ENCODE measurements around the gene PHACTR1. TPM values are rescaled to one million over a fixed set of nuclear protein-coding genes. Genes with fewer than 3 reads are reported as not detected.

The PHACTR1 gene
- total and polyA plus RNA-seq, 12 donors, result 6.3 to 150 (median 79.9) TPM

- intact Hi-C loops (cut with DNase I), result no loop called here
- no peak overlapping the region for H3K4me3 ChIP-seq
- 80 to 84% methylated on average over 5 of the region's 5 CpGs for WGBS, 2 donors
- H3K4me1 ChIP-seq, result peaks cover 0 to 36% (median 4%) of the 10 kb centered on the region in 9 donors
- no peak for TF ChIP-seq CTCF (IDR thresholded peaks at IDR 0.05)
- ATAC-seq (no peak), DNase-seq (no peak)
- peaks cover 0 to 12% (median 0%) of the 10 kb centered on the region in 11 donors for H3K9me3 ChIP-seq
- H3K36me3 ChIP-seq, result peaks cover 0 to under 1% (median 0%) of the 10 kb centered on the region in 9 donors
- H3K27me3 ChIP-seq, result no peaks in the 10 kb centered on the region
- peak overlapping the region in 1 of 10 donors; percentile 49 for H3K27ac ChIP-seq
Observed at GRCh38 chr6:13260831-13261230, 544.3 kb downstream of the PHACTR1 start.

- DNase-seq (no peak), ATAC-seq (peak in 7 of 8 donors; percentile 9 to 65 (median 48))
- Histone ChIP-seq H3K9me3 (peaks cover 0 to 5% (median 0%) of the 10 kb centered on the region in 11 donors), H3K4me3 (no peak overlapping the region), H3K27me3 (no peaks in the 10 kb centered on the region), H3K27ac (peak overlapping the region in 1 of 10 donors; percentile 49), H3K36me3 (peaks cover 0 to 8% (median 0%) of the 10 kb centered on the region in 9 donors), H3K4me1 (peaks cover 0 to 29% (median 0%) of the 10 kb centered on the region in 9 donors)
- 74 to 75% methylated on average over 1 of the region's 1 CpG for WGBS, 2 donors
- TF ChIP-seq CTCF (IDR thresholded peaks at IDR 0.05), result no peak
- intact Hi-C loops (cut with DNase I), result no loop called here
Observed at GRCh38 chr6:13261464-13261994, 545.0 kb downstream of the PHACTR1 start.

- ATAC-seq (no peak), DNase-seq (no peak)
- intact Hi-C loops (cut with DNase I), result no loop called here
- Histone ChIP-seq H3K36me3 (peaks cover 0 to 16% (median 0%) of the 10 kb centered on the region in 9 donors), H3K9me3 (no peaks in the 10 kb centered on the region), H3K4me3 (no peak overlapping the region), H3K27me3 (no peaks in the 10 kb centered on the region), H3K27ac (no peak overlapping the region), H3K4me1 (peaks cover 0 to 24% (median 0%) of the 10 kb centered on the region in 9 donors)
- TF ChIP-seq CTCF (IDR thresholded peaks at IDR 0.05), result no peak
- 17 to 32% methylated on average over 1 of the region's 1 CpG for WGBS, 2 donors
Observed at GRCh38 chr6:13262302-13263230, 546.0 kb downstream of the PHACTR1 start.

- Histone ChIP-seq H3K27ac (no peak overlapping the region), H3K4me1 (peaks cover 0 to 24% (median 4%) of the 10 kb centered on the region in 9 donors), H3K4me3 (no peak overlapping the region), H3K36me3 (peaks cover 0 to 16% (median 0%) of the 10 kb centered on the region in 9 donors), H3K27me3 (no peaks in the 10 kb centered on the region), H3K9me3 (no peaks in the 10 kb centered on the region)
- intact Hi-C loops (cut with DNase I), result no loop called here
- DNase-seq (no peak), ATAC-seq (no peak)
- no peak for TF ChIP-seq CTCF (IDR thresholded peaks at IDR 0.05)
- 94 to 96% methylated on average over 6 of the region's 6 CpGs for WGBS, 2 donors
Observed at GRCh38 chr6:13263669-13264068, 547.1 kb downstream of the PHACTR1 start.
